Thyroid gland (tissue), 4 donors: ENCODE measurements around the gene TBC1D1.

ENCODE experiments used
- POLR2A ChIP-seq, 2 donors: fragments of 450-650 bp; IDR thresholded peaks; one replicate each; pipeline ENCODE4 v1.6.1; 2017; ENCODE audit warnings: antibody characterized with exemption in 2 of 2, mild to moderate bottlenecking in 2 of 2, moderate library complexity in 1 of 2
- TF ChIP-seq, protein P1 (sequence below), 6 experiments: fragments of 200-600 bp in 3 of 6; fragments of 450-650 bp in 3 of 6; sonication (generic) in 3 of 6; IDR thresholded peaks; one replicate each; pipeline ENCODE4 v1.5.1; 2016 to 2019; ENCODE audit warnings: antibody characterized with exemption in 6 of 6, mild to moderate bottlenecking in 2 of 6, inconsistent platforms in 1 of 6, moderate library complexity in 1 of 6

- TF ChIP-seq, protein P1, sequence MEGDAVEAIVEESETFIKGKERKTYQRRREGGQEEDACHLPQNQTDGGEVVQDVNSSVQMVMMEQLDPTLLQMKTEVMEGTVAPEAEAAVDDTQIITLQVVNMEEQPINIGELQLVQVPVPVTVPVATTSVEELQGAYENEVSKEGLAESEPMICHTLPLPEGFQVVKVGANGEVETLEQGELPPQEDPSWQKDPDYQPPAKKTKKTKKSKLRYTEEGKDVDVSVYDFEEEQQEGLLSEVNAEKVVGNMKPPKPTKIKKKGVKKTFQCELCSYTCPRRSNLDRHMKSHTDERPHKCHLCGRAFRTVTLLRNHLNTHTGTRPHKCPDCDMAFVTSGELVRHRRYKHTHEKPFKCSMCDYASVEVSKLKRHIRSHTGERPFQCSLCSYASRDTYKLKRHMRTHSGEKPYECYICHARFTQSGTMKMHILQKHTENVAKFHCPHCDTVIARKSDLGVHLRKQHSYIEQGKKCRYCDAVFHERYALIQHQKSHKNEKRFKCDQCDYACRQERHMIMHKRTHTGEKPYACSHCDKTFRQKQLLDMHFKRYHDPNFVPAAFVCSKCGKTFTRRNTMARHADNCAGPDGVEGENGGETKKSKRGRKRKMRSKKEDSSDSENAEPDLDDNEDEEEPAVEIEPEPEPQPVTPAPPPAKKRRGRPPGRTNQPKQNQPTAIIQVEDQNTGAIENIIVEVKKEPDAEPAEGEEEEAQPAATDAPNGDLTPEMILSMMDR (IDR thresholded peaks at IDR 0.05), result no peak
- TF ChIP-seq POLR2A (IDR thresholded peaks at IDR 0.05), result no peak
Measured at GRCh38 chr4:37908488-37909331, 17.8 kb downstream of the TBC1D1 start.
